AG10803 (cell line): ENCODE measurements around the gene MCTP1.
A peak's percentile ranks its signal among the peaks of the same experiment; 100 is the strongest.

Experiments used
- DNase-seq: peaks from one replicate; pipeline ENCODE4 v3.0.0; 2010; ENCODE audit warnings: low read depth
- H3K4me3 ChIP-seq: 2 replicates; pipeline ENCODE4 v1.5.1; 2011; ENCODE audit warnings: mild to moderate bottlenecking, low read length, control low read depth
- CTCF ChIP-seq: conservative IDR thresholded peaks from 2 replicates; pipeline ENCODE4 v1.5.1; 2011; ENCODE audit warnings: mild to moderate bottlenecking, low read length, control low read depth, inconsistent platforms

The MCTP1 gene

DNA sequence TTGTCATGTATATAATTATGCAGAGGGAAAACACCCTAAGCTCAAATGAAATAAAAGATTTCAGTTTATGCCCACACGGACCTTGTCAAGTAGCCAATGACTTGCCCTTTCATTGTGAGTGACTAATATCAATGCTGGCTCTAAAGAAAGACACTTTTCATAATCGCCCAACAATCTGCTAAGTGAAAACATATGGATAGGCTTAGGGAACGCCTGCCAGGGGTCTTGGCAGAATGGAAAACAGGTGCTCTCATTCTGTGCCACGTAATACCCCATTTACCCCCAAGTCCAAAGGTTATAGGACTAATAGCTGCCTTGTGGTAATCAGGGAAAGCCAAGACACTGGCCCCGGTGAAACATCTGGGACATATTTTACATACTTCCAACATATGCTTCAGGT, 508.7 kb downstream of the MCTP1 start:
- H3K4me3 ChIP-seq, result no peak overlapping the region
- TF ChIP-seq CTCF, result no peak
- peak; percentile 47 for DNase-seq

DNA sequence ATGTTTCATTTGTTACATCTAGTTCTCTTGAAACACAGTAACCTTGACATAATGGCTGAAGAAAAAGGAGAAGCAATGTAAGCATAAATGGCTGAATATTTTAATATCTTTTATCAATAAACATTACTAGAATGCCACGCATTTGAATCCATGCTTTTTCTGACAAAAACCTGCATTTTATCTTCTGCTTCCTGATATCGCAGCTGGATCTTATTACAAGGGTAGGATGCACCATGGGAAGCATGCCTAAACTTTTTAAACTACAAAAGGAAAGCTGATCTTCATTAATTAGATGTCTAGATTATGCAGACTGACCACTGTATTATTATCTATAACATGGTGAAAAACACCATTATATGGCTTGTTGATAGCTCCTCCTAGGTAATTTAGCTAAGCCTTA, 509.8 kb downstream of the MCTP1 start:
- TF ChIP-seq CTCF, result no peak
- H3K4me3 ChIP-seq, result no peak overlapping the region
- DNase-seq, result no peak

- DNase-seq, result no peak
- no peak for TF ChIP-seq CTCF
- no peak overlapping the region for H3K4me3 ChIP-seq
Measured at GRCh38 chr5:94771742-94772141, 513.2 kb downstream of the MCTP1 start.

- no peak for TF ChIP-seq CTCF
- no peak overlapping the region for H3K4me3 ChIP-seq
- DNase-seq, result peak; percentile 8
Measured at GRCh38 chr5:94769996-94770395, 514.9 kb downstream of the MCTP1 start.

DNA sequence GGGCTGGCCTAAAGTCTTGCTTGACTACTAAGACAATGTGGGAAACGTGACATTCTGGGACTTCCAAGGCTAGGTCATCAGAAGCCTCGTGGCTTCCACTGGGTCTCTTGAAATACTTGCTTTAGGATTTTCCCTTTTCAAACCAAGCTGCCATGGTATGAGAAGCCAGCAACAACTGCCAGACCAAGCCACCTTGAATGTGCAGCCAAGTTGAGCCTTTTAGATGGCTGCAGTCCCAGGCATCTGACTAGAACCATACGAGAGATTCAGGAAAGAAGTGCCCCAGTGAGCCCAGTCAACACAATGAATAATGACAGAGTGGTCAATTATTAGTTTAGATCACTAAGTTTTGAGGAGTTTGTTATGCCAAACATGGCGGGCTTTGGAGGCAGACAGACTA, 523.1 kb downstream of the MCTP1 start:
- no peak for TF ChIP-seq CTCF
- no peak overlapping the region for H3K4me3 ChIP-seq
- no peak for DNase-seq

GRCh38 chr5:94761055-94761454, 523.8 kb downstream of the MCTP1 start:
- no peak for TF ChIP-seq CTCF
- DNase-seq, result no peak
- no peak overlapping the region for H3K4me3 ChIP-seq

GRCh38 chr5:94759961-94760360, 524.9 kb downstream of the MCTP1 start:
- DNase-seq, result no peak
- H3K4me3 ChIP-seq, result no peak overlapping the region
- no peak for TF ChIP-seq CTCF
